A549 (cell line): ENCODE measurements around the gene SPTB. TPM values are rescaled to one million over a fixed set of nuclear protein-coding genes. Genes with fewer than 3 reads are reported as not detected.

Experiments used
- ATAC-seq, 2 experiments: fragments of 200-7000 bp in 1 of 2; fragments of >200 bp in 1 of 2; cut with Nextera tagmentation in 1 of 2; cut with Tn5 transposase in 1 of 2; 3 replicates each; pipeline versions ENCODE4 v1.8.0 to v1.9.1; 2018 to 2020; ENCODE audit warnings: mild to moderate bottlenecking in 1 of 2, moderate library complexity in 1 of 2
- CTCF ChIA-PET: fragments of 300-600 bp; sonication (Branson Sonifier 250); formaldehyde crosslinking; extraction: SDS; loops from one replicate; lab custom pipeline; 2021; ENCODE audit warnings: antibody characterized with exemption, inconsistent platforms; lab: Yijun Ruan, JAX
- POLR2A ChIA-PET: fragments of 350-600 bp; formaldehyde crosslinking; extraction: SDS; loops from one replicate; lab custom pipeline; 2021; ENCODE audit warnings: antibody characterized with exemption, inconsistent platforms; lab: Yijun Ruan, JAX
- DNase-seq, 2 experiments: peaks; one replicate each; pipeline versions ENCODE4 v3.0.0 to v3.0.0-alpha.2; 2011 to 2016; ENCODE audit warnings: low read depth in 1 of 2, low spot score in 1 of 2
- FAIRE-seq: peaks from 2 replicates; lab custom pipeline; 2011; peaks lifted over from hg19 to GRCh38; lab: Jason Lieb, UNC
- H3K27ac ChIP-seq, 2 experiments: fragments of >200 bp; sonication (Bioruptor Twin); formaldehyde crosslinking; 3 replicates each; pipeline ENCODE4 v1.5.1; 2016 to 2017
- H3K4me1 ChIP-seq: fragments of >200 bp; sonication (Bioruptor Twin); formaldehyde crosslinking; 3 replicates; pipeline ENCODE4 v1.6.1; 2016
- H3K4me2 ChIP-seq: fragments of >200 bp; sonication (Bioruptor Twin); formaldehyde crosslinking; 3 replicates; pipeline ENCODE4 v1.6.1; 2016
- H3K4me3 ChIP-seq: fragments of >200 bp; sonication (Bioruptor Twin); formaldehyde crosslinking; 3 replicates; pipeline ENCODE4 v1.5.1; 2016
- H3K9me3 ChIP-seq: fragments of >200 bp; sonication (Bioruptor Twin); formaldehyde crosslinking; 3 replicates; pipeline ENCODE4 v1.6.1; 2016
- CEBPB ChIP-seq, 2 experiments: fragments of >200 bp in 1 of 2; sonication (Bioruptor Twin) in 1 of 2; formaldehyde crosslinking in 1 of 2; IDR thresholded peaks; 2 replicates each; pipeline ENCODE4 v1.6.1; 2012 to 2016
- EHF ChIP-seq: fragments of 250-450 bp; sonication (Bioruptor Pico); IDR thresholded peaks from 2 replicates; pipeline ENCODE4 v1.5.0; 2020; ENCODE audit warnings: mild to moderate bottlenecking
- FOSB ChIP-seq: fragments of 250-450 bp; sonication (Bioruptor Pico); IDR thresholded peaks from 2 replicates; pipeline ENCODE4 v1.5.0; 2020; ENCODE audit warnings: mild to moderate bottlenecking, moderate library complexity
- FOXS1 ChIP-seq: fragments of 250-450 bp; sonication (Bioruptor Pico); IDR thresholded peaks from 2 replicates; pipeline ENCODE4 v1.5.0; 2020; ENCODE audit warnings: mild to moderate bottlenecking, moderate library complexity
- HEYL ChIP-seq: fragments of 250-450 bp; sonication (Bioruptor Pico); IDR thresholded peaks from 2 replicates; pipeline ENCODE4 v1.8.0; 2021; ENCODE audit warnings: mild to moderate bottlenecking, moderate library complexity
- KDM1A ChIP-seq: fragments of 200-600 bp; sonication (generic); IDR thresholded peaks from 2 replicates; pipeline ENCODE4 v1.6.1; 2016; ENCODE audit warnings: low read depth, mild to moderate bottlenecking
- KDM5A ChIP-seq: fragments of 200-600 bp; sonication (generic); IDR thresholded peaks from 2 replicates; pipeline ENCODE4 v1.6.1; 2016; ENCODE audit warnings: antibody characterized with exemption, mild to moderate bottlenecking
- MAZ ChIP-seq: fragments of 150-350 bp; IDR thresholded peaks from 2 replicates; pipeline ENCODE4 v1.6.1; 2014; ENCODE audit warnings: antibody characterized with exemption, low read depth, low read length, borderline replicate concordance
- NPAS2 ChIP-seq: fragments of 250-450 bp; sonication (Bioruptor Pico); IDR thresholded peaks from 2 replicates; pipeline ENCODE4 v1.8.0; 2022; ENCODE audit warnings: mild to moderate bottlenecking, moderate library complexity, borderline replicate concordance
- PHF8 ChIP-seq: fragments of 200-600 bp; sonication (generic); IDR thresholded peaks from 2 replicates; pipeline ENCODE4 v1.6.1; 2016; ENCODE audit warnings: low read depth, mild to moderate bottlenecking, antibody characterized with exemption, moderate library complexity, borderline replicate concordance
- POLR2A ChIP-seq: IDR thresholded peaks from 2 replicates; pipeline ENCODE4 v1.6.1; 2012; ENCODE audit warnings: mild to moderate bottlenecking, low read length
- POLR2AphosphoS2 ChIP-seq: conservative IDR thresholded peaks from 2 replicates; pipeline ENCODE4 v1.6.1; 2012; ENCODE audit warnings: low read length, improper control_type of control experiment, inconsistent platforms
- RAD21 ChIP-seq, 2 experiments: fragments of >200 bp in 1 of 2; sonication (Bioruptor Twin) in 1 of 2; formaldehyde crosslinking in 1 of 2; IDR thresholded peaks in 1 of 2; conservative IDR thresholded peaks in 1 of 2; 2 replicates in 1 of 2; 3 replicates in 1 of 2; pipeline ENCODE4 v1.6.1; 2012 to 2018; ENCODE audit warnings: inconsistent platforms in 1 of 2
- RARB ChIP-seq: fragments of 250-450 bp; sonication (Bioruptor Pico); IDR thresholded peaks from 2 replicates; pipeline ENCODE4 v1.8.0; 2021; ENCODE audit warnings: mild to moderate bottlenecking, moderate library complexity
- RFX5 ChIP-seq: fragments of 450-650 bp; IDR thresholded peaks from 2 replicates; pipeline ENCODE4 v1.7.1; 2014; ENCODE audit warnings: antibody characterized with exemption, mild to moderate bottlenecking, moderate library complexity
- RNF2 ChIP-seq: fragments of 200-600 bp; sonication (generic); IDR thresholded peaks from 2 replicates; pipeline ENCODE4 v1.6.1; 2016; ENCODE audit warnings: low read depth, mild to moderate bottlenecking, antibody characterized with exemption, moderate library complexity, borderline replicate concordance
- SREBF2 ChIP-seq: fragments of 450-650 bp; IDR thresholded peaks from 2 replicates; pipeline ENCODE4 v1.6.1; 2014; ENCODE audit warnings: mild to moderate bottlenecking, moderate library complexity
- ZSCAN20 ChIP-seq: fragments of 250-450 bp; sonication (Bioruptor Pico); IDR thresholded peaks from 2 replicates; pipeline ENCODE4 v1.8.0; 2022; ENCODE audit warnings: mild to moderate bottlenecking, moderate library complexity
- WGBS: methylation state at CpG from one replicate; pipeline ENCODE4 v1.1.6; 2017; ENCODE audit errors: missing lambda C conversion rate; 5-methylcytosine and 5-hydroxymethylcytosine counted together
- polyA plus RNA-seq, 4 experiments: library from polyadenylated mRNA; depleted of rRNA in 3 of 4; stranded (reverse); fragments of >200 nt; fragmentation: RNase III in 1 of 4; extraction: RNeasy Plus Mini Kit Qiagen cat#74134 plus additional on column Dnase treatment in 1 of 4; gene quantifications; 2 replicates in 3 of 4; 3 replicates in 1 of 4; pipeline ENCODE4 v1.2.3, GENCODE V29; 2011 to 2017
- TF ChIP-seq, protein P1 (sequence below): fragments of 450-650 bp; IDR thresholded peaks from 2 replicates; pipeline ENCODE4 v1.6.1; 2014; ENCODE audit warnings: antibody characterized with exemption
- TF ChIP-seq, protein P2 (sequence below): fragments of >200 bp; sonication (Bioruptor Twin); formaldehyde crosslinking; IDR thresholded peaks from 3 replicates; pipeline ENCODE4 v1.6.1; 2016
- TF ChIP-seq, protein P3 (sequence below): fragments of >200 bp; sonication (Bioruptor Twin); formaldehyde crosslinking; IDR thresholded peaks from 3 replicates; pipeline ENCODE4 v1.5.1; 2016
- TF ChIP-seq, protein P4 (sequence below): fragments of 200-600 bp; sonication (generic); IDR thresholded peaks from 2 replicates; pipeline ENCODE4 v1.6.1; 2016; ENCODE audit warnings: antibody characterized with exemption, mild to moderate bottlenecking, moderate library complexity
- TF ChIP-seq, protein P5 (sequence below): fragments of >200 bp; sonication (Bioruptor Twin); formaldehyde crosslinking; IDR thresholded peaks from 2 replicates; pipeline ENCODE4 v1.6.1; 2016

The SPTB gene
- polyA plus RNA-seq, 2 of the 4 experiments (the other 2 are of a cell fraction): 0.27 to 2.1 TPM

- Histone ChIP-seq H3K4me1 (peaks cover 23% of the 10 kb centered on the region), H3K4me2 (no peak overlapping the region), H3K9me3 (no peaks in the 10 kb centered on the region), H3K4me3 (no peak overlapping the region), H3K27ac (no peak overlapping the region)
- 91% methylated on average over 22 of the region's 24 CpGs for WGBS
- TF ChIP-seq, protein P1, sequence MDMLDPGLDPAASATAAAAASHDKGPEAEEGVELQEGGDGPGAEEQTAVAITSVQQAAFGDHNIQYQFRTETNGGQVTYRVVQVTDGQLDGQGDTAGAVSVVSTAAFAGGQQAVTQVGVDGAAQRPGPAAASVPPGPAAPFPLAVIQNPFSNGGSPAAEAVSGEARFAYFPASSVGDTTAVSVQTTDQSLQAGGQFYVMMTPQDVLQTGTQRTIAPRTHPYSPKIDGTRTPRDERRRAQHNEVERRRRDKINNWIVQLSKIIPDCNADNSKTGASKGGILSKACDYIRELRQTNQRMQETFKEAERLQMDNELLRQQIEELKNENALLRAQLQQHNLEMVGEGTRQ: no peak
- TF ChIP-seq, protein P2, sequence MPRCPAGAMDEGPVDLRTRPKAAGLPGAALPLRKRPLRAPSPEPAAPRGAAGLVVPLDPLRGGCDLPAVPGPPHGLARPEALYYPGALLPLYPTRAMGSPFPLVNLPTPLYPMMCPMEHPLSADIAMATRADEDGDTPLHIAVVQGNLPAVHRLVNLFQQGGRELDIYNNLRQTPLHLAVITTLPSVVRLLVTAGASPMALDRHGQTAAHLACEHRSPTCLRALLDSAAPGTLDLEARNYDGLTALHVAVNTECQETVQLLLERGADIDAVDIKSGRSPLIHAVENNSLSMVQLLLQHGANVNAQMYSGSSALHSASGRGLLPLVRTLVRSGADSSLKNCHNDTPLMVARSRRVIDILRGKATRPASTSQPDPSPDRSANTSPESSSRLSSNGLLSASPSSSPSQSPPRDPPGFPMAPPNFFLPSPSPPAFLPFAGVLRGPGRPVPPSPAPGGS: no peak
- no peak for TF ChIP-seq SREBF2
- TF ChIP-seq, protein P3, sequence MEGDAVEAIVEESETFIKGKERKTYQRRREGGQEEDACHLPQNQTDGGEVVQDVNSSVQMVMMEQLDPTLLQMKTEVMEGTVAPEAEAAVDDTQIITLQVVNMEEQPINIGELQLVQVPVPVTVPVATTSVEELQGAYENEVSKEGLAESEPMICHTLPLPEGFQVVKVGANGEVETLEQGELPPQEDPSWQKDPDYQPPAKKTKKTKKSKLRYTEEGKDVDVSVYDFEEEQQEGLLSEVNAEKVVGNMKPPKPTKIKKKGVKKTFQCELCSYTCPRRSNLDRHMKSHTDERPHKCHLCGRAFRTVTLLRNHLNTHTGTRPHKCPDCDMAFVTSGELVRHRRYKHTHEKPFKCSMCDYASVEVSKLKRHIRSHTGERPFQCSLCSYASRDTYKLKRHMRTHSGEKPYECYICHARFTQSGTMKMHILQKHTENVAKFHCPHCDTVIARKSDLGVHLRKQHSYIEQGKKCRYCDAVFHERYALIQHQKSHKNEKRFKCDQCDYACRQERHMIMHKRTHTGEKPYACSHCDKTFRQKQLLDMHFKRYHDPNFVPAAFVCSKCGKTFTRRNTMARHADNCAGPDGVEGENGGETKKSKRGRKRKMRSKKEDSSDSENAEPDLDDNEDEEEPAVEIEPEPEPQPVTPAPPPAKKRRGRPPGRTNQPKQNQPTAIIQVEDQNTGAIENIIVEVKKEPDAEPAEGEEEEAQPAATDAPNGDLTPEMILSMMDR: no peak
- TF ChIP-seq ZSCAN20 (CRISPR knock-in tag): no peak
- no peak for TF ChIP-seq KDM1A
- TF ChIP-seq FOXS1: no peak
- TF ChIP-seq, protein P4, sequence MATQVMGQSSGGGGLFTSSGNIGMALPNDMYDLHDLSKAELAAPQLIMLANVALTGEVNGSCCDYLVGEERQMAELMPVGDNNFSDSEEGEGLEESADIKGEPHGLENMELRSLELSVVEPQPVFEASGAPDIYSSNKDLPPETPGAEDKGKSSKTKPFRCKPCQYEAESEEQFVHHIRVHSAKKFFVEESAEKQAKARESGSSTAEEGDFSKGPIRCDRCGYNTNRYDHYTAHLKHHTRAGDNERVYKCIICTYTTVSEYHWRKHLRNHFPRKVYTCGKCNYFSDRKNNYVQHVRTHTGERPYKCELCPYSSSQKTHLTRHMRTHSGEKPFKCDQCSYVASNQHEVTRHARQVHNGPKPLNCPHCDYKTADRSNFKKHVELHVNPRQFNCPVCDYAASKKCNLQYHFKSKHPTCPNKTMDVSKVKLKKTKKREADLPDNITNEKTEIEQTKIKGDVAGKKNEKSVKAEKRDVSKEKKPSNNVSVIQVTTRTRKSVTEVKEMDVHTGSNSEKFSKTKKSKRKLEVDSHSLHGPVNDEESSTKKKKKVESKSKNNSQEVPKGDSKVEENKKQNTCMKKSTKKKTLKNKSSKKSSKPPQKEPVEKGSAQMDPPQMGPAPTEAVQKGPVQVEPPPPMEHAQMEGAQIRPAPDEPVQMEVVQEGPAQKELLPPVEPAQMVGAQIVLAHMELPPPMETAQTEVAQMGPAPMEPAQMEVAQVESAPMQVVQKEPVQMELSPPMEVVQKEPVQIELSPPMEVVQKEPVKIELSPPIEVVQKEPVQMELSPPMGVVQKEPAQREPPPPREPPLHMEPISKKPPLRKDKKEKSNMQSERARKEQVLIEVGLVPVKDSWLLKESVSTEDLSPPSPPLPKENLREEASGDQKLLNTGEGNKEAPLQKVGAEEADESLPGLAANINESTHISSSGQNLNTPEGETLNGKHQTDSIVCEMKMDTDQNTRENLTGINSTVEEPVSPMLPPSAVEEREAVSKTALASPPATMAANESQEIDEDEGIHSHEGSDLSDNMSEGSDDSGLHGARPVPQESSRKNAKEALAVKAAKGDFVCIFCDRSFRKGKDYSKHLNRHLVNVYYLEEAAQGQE: no peak
- no peak for TF ChIP-seq KDM5A
- no peak for TF ChIP-seq POLR2AphosphoS2
- TF ChIP-seq RARB: no peak
- TF ChIP-seq EHF (CRISPR knock-in tag): no peak
- no peak for TF ChIP-seq FOSB (CRISPR knock-in tag)
- ATAC-seq (no peak), DNase-seq (no peak), FAIRE-seq (no peak)
- ChIA-PET POLR2A (no interaction called here), CTCF (interaction anchor here (1.1 to 14.3 kb wide), 7 partner anchors 8 to 106 kb away, joined by 3 to 139 read pairs (median 4); no protein-coding TSS in a partner anchor)
These were observed 93.2 kb downstream of the SPTB start for GRCh38 chr14:64786296-64787149.

DNA sequence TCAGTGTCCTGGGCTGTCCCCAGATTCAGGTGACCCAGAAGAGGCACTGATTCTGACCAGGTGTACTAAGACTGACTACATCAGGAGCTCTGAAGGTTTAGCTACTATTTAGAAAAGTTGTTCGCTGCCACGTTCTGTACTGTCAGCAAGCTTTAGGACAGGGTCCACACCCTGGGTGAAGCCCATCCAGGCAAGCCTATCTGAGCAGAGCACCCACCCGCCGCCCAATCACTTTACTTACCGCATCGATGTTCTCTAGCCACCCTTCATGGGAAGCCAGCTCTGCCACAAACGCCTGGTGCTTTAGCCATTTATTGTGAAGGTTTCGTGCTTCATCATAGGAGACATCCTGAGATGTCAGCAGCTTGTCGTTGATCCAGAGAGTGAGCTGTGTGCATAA is 95.7 kb downstream of the SPTB start:
- ATAC-seq (no peak), DNase-seq (no peak), FAIRE-seq (no peak)
- Histone ChIP-seq H3K4me1 (peaks cover 12% of the 10 kb centered on the region), H3K9me3 (no peaks in the 10 kb centered on the region), H3K27ac (no peak overlapping the region), H3K4me2 (no peak overlapping the region), H3K4me3 (no peak overlapping the region)
- CTCF ChIA-PET: interaction anchor here (1.0 to 14.3 kb wide), 6 partner anchors 11 to 112 kb away, joined by 3 to 139 read pairs (median 6); no protein-coding TSS in a partner anchor
- 82% methylated on average over 9 of the region's 9 CpGs for WGBS
- TF ChIP-seq POLR2A: no peak
- no peak for TF ChIP-seq MAZ
- TF ChIP-seq NPAS2 (CRISPR knock-in tag): no peak
- TF ChIP-seq, protein P1: no peak
- TF ChIP-seq RNF2: no peak
- TF ChIP-seq RFX5: no peak
- no peak for TF ChIP-seq RAD21 (conservative IDR thresholded peaks at IDR 0.05 in 1 of 2, IDR thresholded peaks at IDR 0.05 in 1 of 2)
- no peak for TF ChIP-seq HEYL (CRISPR knock-in tag)
- no peak for TF ChIP-seq FOXS1
- TF ChIP-seq, protein P5, sequence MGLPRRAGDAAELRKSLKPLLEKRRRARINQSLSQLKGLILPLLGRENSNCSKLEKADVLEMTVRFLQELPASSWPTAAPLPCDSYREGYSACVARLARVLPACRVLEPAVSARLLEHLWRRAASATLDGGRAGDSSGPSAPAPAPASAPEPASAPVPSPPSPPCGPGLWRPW: no peak
- no peak for TF ChIP-seq CEBPB (IDR thresholded peaks at IDR 0.05)
- TF ChIP-seq PHF8: no peak
- POLR2A ChIA-PET: no interaction called here
